Small intestine (tissue), 7 donors: ENCODE data around the gene CFAP97D2. TPM values are rescaled to one million over a fixed set of nuclear protein-coding genes. Genes with fewer than 3 reads are reported as not detected.
"Not testable (repeated sequence)": the region's sequence is repeated elsewhere in the genome, so short reads cannot be mapped to it uniquely, and the experiment has no call there.

Source experiments
- DNase-seq, 2 donors: peaks; one replicate each; pipeline versions ENCODE4 v3.0.0 to v3.0.0-alpha.2; 2013
- FAIRE-seq: peaks from 2 replicates; lab custom pipeline; 2012; peaks lifted over from hg19 to GRCh38; lab: Jason Lieb, UNC
- H3K27ac ChIP-seq, 3 donors: one replicate each; pipeline ENCODE4 v1.5.1; 2013; ENCODE audit warnings: low read length in 2 of 3, mild to moderate bottlenecking in 2 of 3, control low read depth in 1 of 3, inconsistent platforms in 1 of 3, low read depth in 1 of 3, moderate library complexity in 1 of 3
- H3K27me3 ChIP-seq, 3 donors: one replicate each; pipeline ENCODE4 v1.6.1; 2013; ENCODE audit warnings: low read length in 3 of 3, inconsistent platforms in 1 of 3; ENCODE audit not compliant: control insufficient read depth in 3 of 3, insufficient read depth in 3 of 3
- H3K36me3 ChIP-seq, 3 donors: one replicate each; pipeline ENCODE4 v1.6.1; 2013; ENCODE audit warnings: low read length in 3 of 3, inconsistent platforms in 1 of 3, low read depth in 1 of 3, mild to moderate bottlenecking in 1 of 3, moderate library complexity in 1 of 3; ENCODE audit not compliant: control insufficient read depth in 3 of 3, insufficient read depth in 2 of 3
- H3K4me1 ChIP-seq, 3 donors: one replicate each; pipeline ENCODE4 v1.6.1; 2013; ENCODE audit warnings: low read length in 2 of 3, inconsistent platforms in 1 of 3, low read depth in 1 of 3, mild to moderate bottlenecking in 1 of 3, moderate library complexity in 1 of 3; ENCODE audit not compliant: control insufficient read depth in 3 of 3, insufficient read depth in 2 of 3
- H3K4me3 ChIP-seq, 3 donors: one replicate each; pipeline ENCODE4 v1.5.1; 2013; ENCODE audit warnings: low read length in 3 of 3, control low read depth in 1 of 3, inconsistent platforms in 1 of 3, low read depth in 1 of 3, mild to moderate bottlenecking in 1 of 3, moderate library complexity in 1 of 3
- H3K9me3 ChIP-seq, 2 donors: one replicate each; pipeline ENCODE4 v1.6.1; 2013; ENCODE audit warnings: low read depth in 1 of 2, low read length in 1 of 2; ENCODE audit not compliant: control insufficient read depth in 2 of 2, insufficient read depth in 1 of 2
- WGBS, 3 donors: extraction: QIAGEN DNeasy Blood & Tissue Kit; methylation state at CpG; one replicate each; pipeline ENCODE4 v1.1.7; 2013; 5-methylcytosine and 5-hydroxymethylcytosine counted together
- polyA plus RNA-seq, 4 donors: library from polyadenylated mRNA; stranded (reverse) in 3 of 4; unstranded in 1 of 4; fragments of 200-250 nt in 3 of 4; fragments of 120-200 nt in 1 of 4; gene quantifications; one replicate each; pipeline versions ENCODE4 v1.2.1 to v1.2.3, GENCODE V29; 2013
- donor health status: healthy with polysubstance abuse.
- donor health status: control.
- donor health status: control.
- donor health status: Bipolar disorder and iron deficiency.
- donor health status: healthy.

The CFAP97D2 gene
- polyA plus RNA-seq, 4 donors, result not detected

- FAIRE-seq (no peak), DNase-seq (no peak)
- H3K9me3 ChIP-seq, result no peaks in the 10 kb centered on the region
- WGBS, 3 donors, result 93 to 95% (median 94%) methylated on average over 14 of the region's 14 CpGs
- no peak overlapping the region for H3K27ac ChIP-seq
- H3K36me3 ChIP-seq, result no peaks in the 10 kb centered on the region
- peaks cover 0 to 5% (median 4%) of the 10 kb centered on the region in 3 donors for H3K4me1 ChIP-seq
- peaks cover 0 to 3% (median 0%) of the 10 kb centered on the region in 3 donors for H3K27me3 ChIP-seq
- H3K4me3 ChIP-seq, result no peak overlapping the region
These were observed 32.9 kb upstream of the CFAP97D2 start for GRCh38 chr13:114146173-114146572.

GRCh38 chr13:114146629-114147028 is 32.4 kb upstream of the CFAP97D2 start:
- WGBS, 3 donors, result 68 to 86% (median 76%) methylated on average over 10 of the region's 10 CpGs

GRCh38 chr13:114147803-114148520 is 31.1 kb upstream of the CFAP97D2 start:
- Histone ChIP-seq H3K4me1 (peaks cover 0 to 4% (median 0%) of the 10 kb centered on the region in 3 donors), H3K27me3 (peaks cover 0 to 9% (median 0%) of the 10 kb centered on the region in 3 donors), H3K4me3 (no peak overlapping the region), H3K36me3 (no peaks in the 10 kb centered on the region), H3K9me3 (no peaks in the 10 kb centered on the region), H3K27ac (peak overlapping the region in 1 of 3 donors; percentile 70)
- DNase-seq, result no peak
- 83 to 88% (median 83%) methylated on average over 20 to 22 of the region's 22 CpGs for WGBS, 3 donors
- no peak for FAIRE-seq

More at GRCh38 chr13:114146629-114147028, 32.4 kb upstream of the CFAP97D2 start:
- no peaks in the 10 kb centered on the region for H3K9me3 ChIP-seq
- DNase-seq (no peak), FAIRE-seq (no peak)
- no peak overlapping the region for H3K27ac ChIP-seq
- H3K27me3 ChIP-seq, result peaks cover 0 to 6% (median 0%) of the 10 kb centered on the region in 3 donors
- no peak overlapping the region for H3K4me3 ChIP-seq
- H3K36me3 ChIP-seq, result no peaks in the 10 kb centered on the region
- peaks cover 0 to 5% (median 4%) of the 10 kb centered on the region in 3 donors for H3K4me1 ChIP-seq

- Histone ChIP-seq H3K27ac (peak overlapping the region in 1 of 3 donors; percentile 70), H3K36me3 (no peaks in the 10 kb centered on the region), H3K9me3 (no peaks in the 10 kb centered on the region), H3K4me1 (peaks cover 0 to 4% (median 0%) of the 10 kb centered on the region in 3 donors), H3K27me3 (peaks cover 0 to 9% (median 0%) of the 10 kb centered on the region in 3 donors), H3K4me3 (no peak overlapping the region)
- DNase-seq (peak in 1 of 2 donors; percentile 56), FAIRE-seq (no peak)
- 57 to 79% (median 60%) methylated on average over 8 of the region's 8 CpGs for WGBS, 3 donors
These were observed 30.6 kb upstream of the CFAP97D2 start for GRCh38 chr13:114148521-114148855.

- FAIRE-seq, result not testable (repeated sequence)
These were observed 30.2 kb upstream of the CFAP97D2 start for GRCh38 chr13:114148886-114149285.

GRCh38 chr13:114149774-114150740 is 29.0 kb upstream of the CFAP97D2 start:
- H3K4me3 ChIP-seq, result no peak overlapping the region
- FAIRE-seq (no peak), DNase-seq (no peak)
- H3K4me1 ChIP-seq, result no peaks in the 10 kb centered on the region
- H3K27ac ChIP-seq, result no peak overlapping the region
- H3K36me3 ChIP-seq, result no peaks in the 10 kb centered on the region
- H3K9me3 ChIP-seq, result no peaks in the 10 kb centered on the region
- peaks cover 0 to 9% (median 0%) of the 10 kb centered on the region in 3 donors for H3K27me3 ChIP-seq
- 75 to 86% (median 76%) methylated on average over 12 of the region's 12 CpGs for WGBS, 3 donors

More at GRCh38 chr13:114148886-114149285, 30.2 kb upstream of the CFAP97D2 start:
- not testable (repeated sequence) for H3K27me3 ChIP-seq, DNase-seq, H3K36me3 ChIP-seq, H3K9me3 ChIP-seq, H3K4me3 ChIP-seq, H3K4me1 ChIP-seq, H3K27ac ChIP-seq
- 90 to 94% (median 90%) methylated on average over 19 of the region's 19 CpGs for WGBS, 3 donors

- no peak overlapping the region for H3K4me3 ChIP-seq
- WGBS, 3 donors, result 77 to 84% (median 83%) methylated on average over 10 of the region's 10 CpGs
- H3K4me1 ChIP-seq, result no peaks in the 10 kb centered on the region
- no peaks in the 10 kb centered on the region for H3K9me3 ChIP-seq
- H3K27ac ChIP-seq, result no peak overlapping the region
- no peak for DNase-seq
- no peaks in the 10 kb centered on the region for H3K36me3 ChIP-seq
- FAIRE-seq, result no peak
- peaks cover 0 to 9% (median 0%) of the 10 kb centered on the region in 3 donors for H3K27me3 ChIP-seq
These were observed 28.0 kb upstream of the CFAP97D2 start for GRCh38 chr13:114151031-114151430.

GRCh38 chr13:114151565-114152284 is 27.3 kb upstream of the CFAP97D2 start:
- H3K36me3 ChIP-seq, result no peaks in the 10 kb centered on the region
- 48 to 72% (median 58%) methylated on average over 28 of the region's 28 CpGs for WGBS, 3 donors
- peak in 1 of 2 donors; percentile 88 for DNase-seq
- no peaks in the 10 kb centered on the region for H3K9me3 ChIP-seq
- FAIRE-seq, result no peak
- peaks cover 0 to 9% (median 0%) of the 10 kb centered on the region in 3 donors for H3K27me3 ChIP-seq
- H3K4me1 ChIP-seq, result no peaks in the 10 kb centered on the region
- H3K4me3 ChIP-seq, result no peak overlapping the region
- no peak overlapping the region for H3K27ac ChIP-seq
